HL-60 (cell line): ENCODE measurements around the gene BHLHA9.

Experiments used
- DNase-seq, 2 experiments: peaks; one replicate each; pipeline ENCODE4 v3.0.0-alpha.2; 2010 to 2020; ENCODE audit warnings: low read depth in 1 of 2, low spot score in 1 of 2
- H3K27ac ChIP-seq: fragments of 250-450 bp; sonication (Bioruptor Pico); replicated peaks from 2 replicates; pipeline ENCODE4 v1.5.1; 2020; ENCODE audit warnings: mild to moderate bottlenecking, moderate library complexity
- H3K27me3 ChIP-seq: fragments of 250-450 bp; sonication (Bioruptor Pico); 2 replicates; pipeline ENCODE4 v1.5.1; 2021; ENCODE audit warnings: mild to moderate bottlenecking, moderate library complexity; ENCODE audit not compliant: insufficient read depth, poor library complexity, severe bottlenecking
- H3K4me3 ChIP-seq: replicated peaks from 2 replicates; pipeline ENCODE4 v1.5.1; 2011; ENCODE audit warnings: mild to moderate bottlenecking, control low read depth, low read length; ENCODE audit not compliant: insufficient read depth
- CTCF ChIP-seq: IDR thresholded peaks from one replicate; pipeline ENCODE4 v1.5.1; 2011; ENCODE audit warnings: low read length, control low read depth, inconsistent platforms; ENCODE audit not compliant: insufficient read depth
- GABPA ChIP-seq: IDR thresholded peaks from 2 replicates; pipeline ENCODE4 v1.6.1; 2012; ENCODE audit warnings: low read depth
- POLR2AphosphoS5 ChIP-seq: IDR thresholded peaks from 2 replicates; pipeline ENCODE4 v1.6.1; 2012; ENCODE audit warnings: low read depth
- REST ChIP-seq: IDR thresholded peaks from 2 replicates; pipeline ENCODE4 v1.6.1; 2012; ENCODE audit warnings: low read depth; ENCODE audit not compliant: insufficient replicate concordance
- SPI1 ChIP-seq: IDR thresholded peaks from 2 replicates; pipeline ENCODE4 v1.6.1; 2012; ENCODE audit warnings: low read depth, mild to moderate bottlenecking, borderline replicate concordance

Gene BHLHA9

GRCh38 chr17:1241929-1242328 is 28.3 kb upstream of the BHLHA9 start:
- no peak for TF ChIP-seq SPI1
- no peak for TF ChIP-seq POLR2AphosphoS5
- no peak for TF ChIP-seq REST
- TF ChIP-seq CTCF: no peak
- TF ChIP-seq GABPA: no peak
- peak in 1 of 2 experiments; percentile 40 for DNase-seq
- no peak overlapping the region for H3K27ac ChIP-seq
- no peak overlapping the region for H3K4me3 ChIP-seq
- no peaks in the 10 kb centered on the region for H3K27me3 ChIP-seq

GRCh38 chr17:1244606-1245012 is 25.6 kb upstream of the BHLHA9 start:
- TF ChIP-seq GABPA (no peak), CTCF (no peak)
- no peak for DNase-seq
- Histone ChIP-seq H3K27me3 (no peaks in the 10 kb centered on the region), H3K27ac (no peak overlapping the region), H3K4me3 (no peak overlapping the region)

GRCh38 chr17:1251866-1252608 is 18.2 kb upstream of the BHLHA9 start:
- no peak for TF ChIP-seq GABPA
- TF ChIP-seq REST: no peak
- TF ChIP-seq POLR2AphosphoS5: no peak
- no peak for TF ChIP-seq CTCF
- TF ChIP-seq SPI1: no peak
- no peak for DNase-seq
- Histone ChIP-seq H3K27ac (no peak overlapping the region), H3K27me3 (no peaks in the 10 kb centered on the region), H3K4me3 (no peak overlapping the region)

- Histone ChIP-seq H3K27ac (no peak overlapping the region), H3K27me3 (peaks cover 6% of the 10 kb centered on the region), H3K4me3 (no peak overlapping the region)
- TF ChIP-seq CTCF: no peak
- no peak for TF ChIP-seq SPI1
- no peak for TF ChIP-seq REST
- TF ChIP-seq POLR2AphosphoS5: no peak
- no peak for TF ChIP-seq GABPA
- DNase-seq: no peak
These were observed 15.2 kb upstream of the BHLHA9 start for GRCh38 chr17:1255041-1255440.
